ENCODE data around the gene SP5.

SP5 gene

DNA sequence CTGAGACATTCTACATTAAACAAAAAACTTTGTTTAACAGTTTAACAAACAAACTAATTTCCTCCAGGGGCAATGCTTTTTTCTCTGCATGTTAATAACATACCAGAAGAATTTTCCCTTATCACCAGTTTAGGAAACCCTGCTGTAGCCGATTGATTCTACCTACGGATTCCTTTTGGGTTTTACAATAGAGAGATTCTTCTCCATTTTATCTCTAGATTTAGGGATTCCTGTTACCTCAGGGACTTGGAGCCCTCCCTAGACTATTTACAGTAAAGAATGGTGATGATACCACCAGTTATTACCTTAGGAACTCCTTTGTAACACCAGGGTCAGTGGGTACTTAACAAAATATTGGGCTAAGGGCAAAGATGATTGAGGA lies 49.7 kb downstream of the SP5 start:
- TF ChIP-seq, protein P1, sequence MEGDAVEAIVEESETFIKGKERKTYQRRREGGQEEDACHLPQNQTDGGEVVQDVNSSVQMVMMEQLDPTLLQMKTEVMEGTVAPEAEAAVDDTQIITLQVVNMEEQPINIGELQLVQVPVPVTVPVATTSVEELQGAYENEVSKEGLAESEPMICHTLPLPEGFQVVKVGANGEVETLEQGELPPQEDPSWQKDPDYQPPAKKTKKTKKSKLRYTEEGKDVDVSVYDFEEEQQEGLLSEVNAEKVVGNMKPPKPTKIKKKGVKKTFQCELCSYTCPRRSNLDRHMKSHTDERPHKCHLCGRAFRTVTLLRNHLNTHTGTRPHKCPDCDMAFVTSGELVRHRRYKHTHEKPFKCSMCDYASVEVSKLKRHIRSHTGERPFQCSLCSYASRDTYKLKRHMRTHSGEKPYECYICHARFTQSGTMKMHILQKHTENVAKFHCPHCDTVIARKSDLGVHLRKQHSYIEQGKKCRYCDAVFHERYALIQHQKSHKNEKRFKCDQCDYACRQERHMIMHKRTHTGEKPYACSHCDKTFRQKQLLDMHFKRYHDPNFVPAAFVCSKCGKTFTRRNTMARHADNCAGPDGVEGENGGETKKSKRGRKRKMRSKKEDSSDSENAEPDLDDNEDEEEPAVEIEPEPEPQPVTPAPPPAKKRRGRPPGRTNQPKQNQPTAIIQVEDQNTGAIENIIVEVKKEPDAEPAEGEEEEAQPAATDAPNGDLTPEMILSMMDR (IDR thresholded peaks at IDR 0.05): no peak

DNA sequence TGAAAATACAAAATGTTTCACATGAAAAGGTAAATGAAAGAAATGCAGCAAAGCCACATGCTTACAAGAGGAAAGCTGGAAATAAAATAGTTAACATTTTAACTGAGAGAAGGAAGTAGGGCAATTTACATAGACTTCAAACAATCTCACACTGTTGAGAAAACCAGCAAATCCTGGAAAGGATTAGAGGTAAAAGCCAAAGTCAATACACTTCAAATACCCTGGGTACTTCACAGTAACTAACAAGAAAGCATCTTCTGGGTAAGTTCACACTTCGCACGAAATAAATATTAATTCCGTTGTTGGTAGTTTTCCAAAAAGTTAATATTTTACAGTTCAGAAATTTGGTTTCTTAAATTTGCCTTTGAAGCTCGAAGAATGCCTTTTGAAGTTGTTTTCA lies 51.6 kb downstream of the SP5 start:
- TF ChIP-seq, protein P1 (IDR thresholded peaks at IDR 0.05): no peak

Measured in LNCAP (cell line).